Measurements from ENCODE around the gene VWA5B2.

VWA5B2 gene

DNA sequence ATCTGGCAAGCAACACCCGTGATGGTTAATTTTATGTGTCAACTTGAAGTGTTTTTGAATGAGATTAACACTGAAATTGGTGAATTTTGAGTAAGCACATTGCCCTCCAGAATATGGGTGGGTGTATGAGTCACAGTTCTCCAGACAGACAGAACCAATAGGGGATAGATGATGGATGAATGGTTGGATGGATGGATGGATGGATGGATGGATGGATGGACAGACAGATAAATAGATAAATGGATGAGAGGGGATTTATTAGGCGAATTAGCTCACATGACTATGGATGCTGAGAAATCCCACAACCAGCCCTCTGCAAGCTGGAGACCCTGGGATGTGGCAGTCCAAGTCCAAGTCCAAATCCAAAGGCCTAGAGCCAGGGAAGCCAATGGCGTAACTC, 5.4 kb upstream of the VWA5B2 start:
- no peak for DNase-seq

- peak in 1 of 56 donors; percentile 4 for DNase-seq
Measured at GRCh38 chr3:184227481-184227935, 1.9 kb upstream of the VWA5B2 start.

DNA sequence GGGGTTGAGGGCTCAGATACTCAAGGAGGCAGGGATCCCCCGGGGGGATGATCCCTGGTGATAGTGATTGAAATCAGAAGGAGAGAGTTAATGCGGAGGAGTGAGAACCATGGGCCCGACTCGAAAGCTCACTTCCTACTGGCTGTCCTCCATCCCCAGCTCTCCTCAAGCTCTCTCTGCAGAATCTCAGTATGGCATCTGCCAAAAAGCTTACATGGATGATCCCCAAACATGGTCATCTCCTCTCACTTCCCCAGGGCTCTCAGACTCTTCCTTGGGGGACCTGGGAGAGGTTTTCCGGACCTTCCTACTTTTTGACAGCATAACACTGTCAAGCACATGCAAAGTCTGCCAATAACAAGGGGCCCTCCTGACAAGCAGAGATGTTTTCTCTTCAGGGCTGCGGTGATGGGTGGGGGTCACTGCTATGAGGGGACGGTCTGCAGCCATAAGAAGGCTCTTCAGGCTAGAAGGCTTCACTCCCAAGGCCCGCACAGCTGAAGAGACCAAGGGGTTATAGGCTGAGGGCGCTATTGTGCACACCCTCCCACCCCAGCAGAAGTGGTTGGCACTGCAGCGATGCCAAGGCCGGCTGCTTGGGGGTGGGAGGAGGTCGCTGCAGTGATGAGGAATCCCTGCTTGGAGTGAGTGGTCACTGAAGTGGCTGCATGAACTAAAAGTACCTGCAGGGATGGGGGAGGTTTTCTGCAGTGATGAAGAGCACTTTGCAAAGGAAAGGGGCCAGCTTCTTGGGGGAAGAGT, 828 bp upstream of the VWA5B2 start:
- no peak for DNase-seq

DNA sequence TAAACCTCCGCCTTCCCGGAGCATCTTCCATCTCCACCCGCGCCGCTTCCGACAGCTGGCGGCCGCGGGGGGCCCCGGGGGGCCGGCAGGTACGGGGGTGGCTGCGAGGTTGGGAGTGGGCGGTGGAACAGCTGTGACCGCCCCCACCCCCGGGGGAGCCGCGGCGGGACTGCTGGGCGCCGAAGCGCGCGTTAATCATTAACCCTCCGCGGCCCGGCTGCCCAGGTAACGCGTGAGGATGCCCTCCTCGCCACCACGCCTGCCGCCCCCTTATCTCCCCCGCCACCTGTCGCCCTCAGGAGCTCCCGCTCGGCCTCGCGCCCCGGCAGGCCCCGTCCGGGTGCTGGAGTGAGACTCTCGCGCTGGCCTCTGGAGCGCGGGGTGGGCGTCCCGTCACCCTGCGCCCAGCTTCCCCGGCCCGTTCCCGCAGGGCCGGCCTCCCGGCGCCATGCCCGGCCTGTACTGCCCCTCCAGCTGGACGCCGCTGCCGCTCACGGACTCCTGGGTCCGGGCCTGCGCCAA, 757 bp downstream of the VWA5B2 start:
- DNase-seq, result peak in 2 of 56 donors; percentile 8 to 17

DNA sequence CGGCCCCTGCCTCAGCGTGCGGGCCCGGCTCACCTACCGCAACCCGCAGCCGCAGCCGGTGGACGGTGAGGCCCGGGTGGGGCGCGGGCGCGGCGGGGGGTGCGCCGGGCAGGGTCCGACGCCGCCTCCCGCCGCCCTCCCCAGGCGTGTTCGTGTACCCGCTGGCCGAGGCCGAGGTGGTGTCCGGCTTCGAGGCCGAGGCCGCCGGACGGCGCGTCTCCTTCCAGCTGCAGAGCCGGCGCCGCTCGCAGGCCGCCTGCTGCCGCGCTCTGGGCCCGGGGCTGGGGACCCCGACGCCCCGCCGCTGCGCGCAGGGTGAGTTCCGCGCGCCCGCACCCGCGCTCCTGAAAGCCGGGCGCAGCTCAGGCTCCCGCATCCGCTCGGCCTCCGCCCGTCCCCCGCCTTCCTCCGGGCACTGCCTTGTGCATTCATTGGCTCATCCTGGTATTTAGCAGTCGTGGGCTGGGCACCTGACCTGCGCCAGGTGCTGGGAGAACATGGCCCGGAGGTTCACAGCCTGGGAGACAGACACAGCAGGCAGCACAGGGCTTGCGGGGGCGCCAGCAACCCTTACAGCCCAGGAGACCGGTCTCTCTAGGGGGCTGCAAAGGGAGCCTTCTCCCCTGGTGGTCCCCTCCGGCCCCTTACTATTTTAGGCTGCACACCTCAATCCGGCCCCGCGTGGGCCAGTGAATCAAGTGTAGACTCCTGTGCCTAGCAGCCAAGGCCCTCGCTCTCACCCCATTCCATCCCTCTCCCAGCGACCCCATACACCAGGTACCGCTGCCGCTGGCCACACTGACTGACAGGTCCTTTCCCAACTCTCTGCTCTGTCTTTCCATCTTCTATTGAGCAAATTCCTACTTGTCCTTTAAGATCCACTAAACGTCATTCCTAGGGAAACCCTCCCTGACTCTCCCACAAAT, 1.5 kb downstream of the VWA5B2 start:
- DNase-seq, result peak in 1 of 56 donors; percentile 12

DNA sequence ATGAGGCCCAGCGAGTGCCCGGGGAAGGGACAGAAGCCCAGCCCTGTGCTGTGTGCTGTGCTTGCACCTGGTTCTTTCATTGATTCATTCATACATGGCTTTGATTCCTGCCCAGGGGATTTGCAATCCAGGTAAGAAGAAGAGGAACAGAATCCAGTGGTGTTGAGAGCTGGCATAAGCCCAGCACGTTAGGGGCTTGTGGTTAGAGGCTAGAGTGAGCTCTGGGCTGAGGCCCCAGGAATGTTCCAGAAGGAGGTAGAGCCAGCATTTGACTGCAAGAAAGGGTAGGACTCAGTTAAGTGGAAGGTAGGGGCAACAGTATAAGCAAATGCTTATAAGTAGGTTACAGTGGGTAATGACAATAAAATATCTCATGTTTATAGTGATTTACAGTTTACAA, 2.3 kb downstream of the VWA5B2 start:
- peak in 1 of 56 donors; percentile 13 for DNase-seq

DNA sequence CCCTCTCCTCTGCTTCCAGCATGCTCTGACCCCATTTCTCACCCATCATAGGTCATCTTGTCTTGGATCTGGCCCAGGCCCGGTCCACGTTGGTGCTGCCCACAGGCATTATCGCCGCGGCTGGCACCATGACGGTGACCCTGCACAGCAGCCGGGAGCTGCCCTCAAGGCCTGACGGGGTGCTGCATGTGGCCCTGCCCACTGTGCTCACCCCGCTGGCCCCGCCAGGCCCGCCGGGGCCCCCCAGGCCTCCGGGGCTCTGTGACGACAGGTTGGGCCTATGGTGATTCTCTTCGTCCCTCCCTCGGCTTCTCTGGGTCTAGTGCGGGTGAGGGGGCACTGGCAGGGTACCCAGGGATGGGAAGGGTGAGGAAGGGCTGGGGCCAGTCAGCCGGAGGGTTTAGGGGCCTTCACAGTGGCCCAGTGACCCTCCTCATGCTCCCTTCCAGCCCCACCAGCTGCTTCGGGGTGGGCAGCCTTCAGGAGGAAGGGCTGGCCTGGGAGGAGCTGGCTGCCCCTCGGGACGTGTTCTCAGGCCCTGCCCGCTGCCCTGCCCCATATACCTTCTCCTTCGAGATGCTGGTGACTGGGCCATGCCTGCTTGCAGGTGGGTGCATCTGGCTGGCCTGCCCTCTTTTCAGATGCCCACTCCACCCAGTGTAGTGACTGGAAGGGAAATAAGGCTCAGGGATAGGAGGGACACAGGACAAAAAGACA, 3.9 kb downstream of the VWA5B2 start:
- no peak for DNase-seq

- DNase-seq, result peak in 29 of 56 donors; percentile 10 to 69 (median 37)
Measured at GRCh38 chr3:184234224-184234623, 4.8 kb downstream of the VWA5B2 start.

GRCh38 chr3:184234671-184235380, 5.4 kb downstream of the VWA5B2 start:
- DNase-seq, result no peak

GRCh38 chr3:184235381-184236032, 6.1 kb downstream of the VWA5B2 start:
- no peak for DNase-seq

GRCh38 chr3:184236033-184236410, 6.6 kb downstream of the VWA5B2 start:
- no peak for DNase-seq

DNA sequence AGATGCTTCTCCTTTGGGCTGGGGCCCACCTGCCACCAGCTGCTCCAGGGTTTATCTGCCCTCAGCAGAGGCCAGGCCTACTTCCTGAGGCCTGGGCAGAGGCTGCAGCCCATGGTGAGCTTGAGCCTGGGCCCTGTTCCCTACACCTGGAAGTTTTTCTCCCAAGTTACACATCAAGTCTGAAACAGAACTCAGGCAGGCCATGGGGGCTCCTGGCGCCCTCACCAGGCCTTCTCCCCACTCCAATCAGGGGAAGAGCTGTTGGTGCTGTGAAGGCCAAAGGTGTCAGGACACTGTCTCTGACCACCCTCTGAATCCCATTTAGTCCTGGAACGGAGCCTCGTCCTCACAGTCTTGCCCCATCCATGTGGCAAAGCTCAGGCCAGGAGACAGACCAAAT, 7.3 kb downstream of the VWA5B2 start:
- no peak for DNase-seq

DNA sequence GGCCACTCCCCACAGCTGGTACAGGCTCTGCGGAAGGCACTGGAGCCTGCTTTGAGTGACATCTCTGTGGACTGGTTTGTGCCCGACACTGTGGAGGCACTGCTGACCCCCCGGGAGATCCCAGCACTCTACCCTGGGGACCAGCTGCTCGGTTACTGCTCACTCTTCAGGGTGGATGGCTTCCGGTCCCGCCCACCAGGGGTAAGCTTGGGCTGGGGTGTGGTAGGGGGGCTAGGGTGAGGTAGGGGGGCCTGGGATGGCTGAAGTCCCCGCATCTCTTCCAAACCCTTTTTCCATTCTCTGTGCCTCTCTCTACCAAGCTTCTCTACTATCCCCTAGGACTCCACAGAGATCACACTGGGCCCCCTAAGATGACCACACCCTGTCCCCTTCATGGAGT, 7.8 kb downstream of the VWA5B2 start:
- no peak for DNase-seq

DNA sequence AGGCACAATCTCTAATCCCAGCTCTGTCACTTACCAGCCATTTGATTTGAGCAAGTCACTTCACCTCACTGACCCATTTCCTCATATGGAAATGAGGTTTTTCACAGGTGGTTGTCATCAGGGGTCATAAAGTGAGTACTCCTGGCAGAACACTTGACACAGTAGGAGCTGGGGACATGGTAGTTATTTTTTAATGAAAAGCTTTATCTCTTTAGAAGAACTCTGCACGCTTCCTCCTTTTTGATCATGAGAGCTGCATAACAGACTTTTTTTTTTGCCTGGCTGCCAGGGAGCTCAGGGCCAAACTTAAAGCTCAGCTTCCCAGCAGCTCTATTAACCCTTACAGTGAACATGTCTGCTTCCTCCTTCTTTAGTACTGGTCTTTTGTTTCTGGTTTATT, 8.4 kb downstream of the VWA5B2 start:
- DNase-seq, result no peak

- DNase-seq, result no peak
Measured at GRCh38 chr3:184238246-184238818, 8.9 kb downstream of the VWA5B2 start.

DNA sequence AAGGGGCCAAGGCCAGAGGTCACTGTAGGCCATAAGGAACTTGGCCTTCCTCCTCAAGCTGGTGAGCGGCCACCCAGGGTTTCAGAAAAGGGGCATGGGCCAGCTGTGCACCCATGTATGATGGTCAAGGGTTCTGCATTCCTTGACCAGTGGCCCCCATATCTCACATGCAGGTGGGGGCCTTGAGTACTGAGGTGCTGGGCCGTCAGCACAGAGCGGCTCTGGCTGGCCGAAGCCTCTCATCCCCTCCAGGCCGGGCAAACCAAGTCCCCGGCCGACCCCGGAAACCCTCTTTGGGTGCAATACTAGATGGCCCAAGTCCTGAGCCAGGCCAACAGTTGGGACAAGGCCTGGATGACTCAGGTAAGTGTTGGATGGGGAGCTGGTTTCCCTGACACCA, 9.8 kb downstream of the VWA5B2 start:
- DNase-seq, result no peak

DNA sequence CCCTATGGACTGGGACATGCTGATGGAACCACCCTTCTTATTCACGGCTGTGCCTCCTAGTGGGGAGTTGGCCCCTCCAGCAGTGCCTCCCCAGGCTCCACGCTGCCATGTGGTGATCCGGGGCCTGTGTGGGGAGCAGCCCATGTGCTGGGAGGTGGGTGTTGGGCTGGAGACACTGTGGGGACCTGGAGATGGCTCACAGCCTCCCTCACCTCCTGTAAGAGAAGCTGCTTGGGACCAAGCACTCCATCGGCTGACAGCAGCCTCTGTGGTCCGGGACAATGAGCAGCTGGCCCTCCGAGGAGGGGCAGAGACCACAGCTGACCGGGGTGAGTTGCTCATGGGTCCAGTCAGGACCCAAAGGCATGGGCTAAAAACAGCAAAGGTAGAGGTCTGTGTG, 10.3 kb downstream of the VWA5B2 start:
- no peak for DNase-seq

GRCh38 chr3:184240384-184241140, 11.2 kb downstream of the VWA5B2 start:
- no peak for DNase-seq

GRCh38 chr3:184241141-184241446, 11.7 kb downstream of the VWA5B2 start:
- DNase-seq, result no peak
